Peyer's patch (tissue), 4 donors: ENCODE measurements around the gene SKIC8.

Experiments used
- CTCF ChIP-seq, 6 experiments: fragments of 450-650 bp in 4 of 6; fragments of 200-600 bp in 2 of 6; sonication (generic) in 1 of 6; IDR thresholded peaks; one replicate each; pipeline ENCODE4 v1.5.1; 2017 to 2019; ENCODE audit warnings: antibody characterized with exemption in 6 of 6, mild to moderate bottlenecking in 3 of 6, moderate library complexity in 1 of 6
- POLR2A ChIP-seq, 2 donors: fragments of 450-650 bp; IDR thresholded peaks; one replicate each; pipeline ENCODE4 v1.5.1; 2017; ENCODE audit warnings: antibody characterized with exemption in 2 of 2, mild to moderate bottlenecking in 2 of 2, moderate library complexity in 2 of 2

- TF ChIP-seq POLR2A (IDR thresholded peaks at IDR 0.05): no peak
- TF ChIP-seq CTCF (IDR thresholded peaks at IDR 0.05): no peak
Measured at GRCh38 chr15:78321786-78322185, 22.4 kb upstream of the SKIC8 start.
